Smooth muscle cell of the pulmonary artery (primary cell): ENCODE results near the gene FGL2. TPM values are rescaled to one million over a fixed set of nuclear protein-coding genes. Genes with fewer than 3 reads are reported as not detected.

Experiments used
- total RNA-seq: library from RNA; depleted of rRNA; stranded (reverse); fragments of >200 nt; gene quantifications from 2 replicates; pipeline ENCODE4 v1.2.3, GENCODE V29; 2014

FGL2 gene, protein sequence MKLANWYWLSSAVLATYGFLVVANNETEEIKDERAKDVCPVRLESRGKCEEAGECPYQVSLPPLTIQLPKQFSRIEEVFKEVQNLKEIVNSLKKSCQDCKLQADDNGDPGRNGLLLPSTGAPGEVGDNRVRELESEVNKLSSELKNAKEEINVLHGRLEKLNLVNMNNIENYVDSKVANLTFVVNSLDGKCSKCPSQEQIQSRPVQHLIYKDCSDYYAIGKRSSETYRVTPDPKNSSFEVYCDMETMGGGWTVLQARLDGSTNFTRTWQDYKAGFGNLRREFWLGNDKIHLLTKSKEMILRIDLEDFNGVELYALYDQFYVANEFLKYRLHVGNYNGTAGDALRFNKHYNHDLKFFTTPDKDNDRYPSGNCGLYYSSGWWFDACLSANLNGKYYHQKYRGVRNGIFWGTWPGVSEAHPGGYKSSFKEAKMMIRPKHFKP
- 86.5 and 91.3 TPM in 2 replicates for total RNA-seq

GRCh38 chr7:77199013-77199966, at the start of gene FGL2:
FGL2 (minus strand) TSS chr7:77199819; CDS start chr7:77199793, 26 bp downstream.

Other genes starting within 250 kb of the FGL2 start
- gene SPDYE17, start 167.5 kb downstream of the FGL2 start, total RNA-seq: not detected in 2 replicates
- 0.20 TPM in 2 replicates for gene SPDYE18, start 137.3 kb downstream of the FGL2 start, total RNA-seq
- gene CCDC146, start 77.2 kb downstream of the FGL2 start, total RNA-seq: 1.2 and 1.9 TPM in 2 replicates
- gene GSAP, start 216.5 kb upstream of the FGL2 start, total RNA-seq: 4.2 and 5.0 TPM in 2 replicates